ENCODE measurements around the gene SEC24D.

GRCh38 chr4:118762155-118762554 is 73.8 kb downstream of the SEC24D start:
- TF ChIP-seq POLR2A (IDR thresholded peaks at IDR 0.05), result no peak
- no peak for TF ChIP-seq POLR2AphosphoS5 (IDR thresholded peaks at IDR 0.05)
